PC-3 (cell line): Measurements from ENCODE around the gene LMNTD1.

Experiments
- EZH2 ChIP-seq: fragments of 300-600 bp; sonication (generic); IDR thresholded peaks from one replicate; pipeline ENCODE4 v1.6.1; 2017; ENCODE audit warnings: antibody characterized with exemption, mild to moderate bottlenecking, low read length; ENCODE audit not compliant: unreplicated experiment
- EZH2phosphoT487 ChIP-seq: fragments of 300-600 bp; sonication (generic); IDR thresholded peaks from 2 replicates; pipeline ENCODE4 v1.6.1; 2018; ENCODE audit warnings: mild to moderate bottlenecking, antibody characterized with exemption, low read length, borderline replicate concordance
- TF ChIP-seq, protein P1 (sequence below): fragments of 300-600 bp; sonication (generic); conservative IDR thresholded peaks from 2 replicates; pipeline ENCODE4 v1.5.1; 2017; ENCODE audit warnings: antibody characterized with exemption, low read depth, mild to moderate bottlenecking, low read length

DNA sequence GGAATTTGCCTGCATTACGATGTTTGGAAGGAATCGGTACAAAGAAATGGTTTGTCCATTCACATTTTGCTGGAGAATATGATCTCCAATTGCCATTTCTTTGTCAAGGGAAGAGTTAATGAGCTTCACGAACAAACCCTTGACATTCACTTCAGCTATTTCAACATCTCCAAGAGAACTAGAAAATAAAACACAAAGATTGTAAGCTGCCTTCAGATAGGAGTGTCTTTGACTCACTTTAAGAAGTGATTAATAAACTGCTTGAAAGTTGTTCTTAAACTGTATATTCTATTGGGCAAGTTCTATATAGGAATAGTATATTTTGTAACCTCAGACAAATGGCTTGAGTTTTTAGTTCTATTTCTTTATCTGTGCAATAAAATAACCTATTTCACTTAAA, 26.3 kb downstream of the LMNTD1 start:
- TF ChIP-seq EZH2 (no peak), EZH2phosphoT487 (no peak)
- TF ChIP-seq, protein P1, sequence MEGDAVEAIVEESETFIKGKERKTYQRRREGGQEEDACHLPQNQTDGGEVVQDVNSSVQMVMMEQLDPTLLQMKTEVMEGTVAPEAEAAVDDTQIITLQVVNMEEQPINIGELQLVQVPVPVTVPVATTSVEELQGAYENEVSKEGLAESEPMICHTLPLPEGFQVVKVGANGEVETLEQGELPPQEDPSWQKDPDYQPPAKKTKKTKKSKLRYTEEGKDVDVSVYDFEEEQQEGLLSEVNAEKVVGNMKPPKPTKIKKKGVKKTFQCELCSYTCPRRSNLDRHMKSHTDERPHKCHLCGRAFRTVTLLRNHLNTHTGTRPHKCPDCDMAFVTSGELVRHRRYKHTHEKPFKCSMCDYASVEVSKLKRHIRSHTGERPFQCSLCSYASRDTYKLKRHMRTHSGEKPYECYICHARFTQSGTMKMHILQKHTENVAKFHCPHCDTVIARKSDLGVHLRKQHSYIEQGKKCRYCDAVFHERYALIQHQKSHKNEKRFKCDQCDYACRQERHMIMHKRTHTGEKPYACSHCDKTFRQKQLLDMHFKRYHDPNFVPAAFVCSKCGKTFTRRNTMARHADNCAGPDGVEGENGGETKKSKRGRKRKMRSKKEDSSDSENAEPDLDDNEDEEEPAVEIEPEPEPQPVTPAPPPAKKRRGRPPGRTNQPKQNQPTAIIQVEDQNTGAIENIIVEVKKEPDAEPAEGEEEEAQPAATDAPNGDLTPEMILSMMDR, result no peak
